Mesothelial cell of epicardium (in vitro differentiated cells): ENCODE measurements around the gene P2RY6. TPM values are rescaled to one million over a fixed set of nuclear protein-coding genes. Genes with fewer than 3 reads are reported as not detected.
A peak's percentile ranks its signal among the peaks of the same experiment; 100 is the strongest.

Experiments
- DNase-seq, 2 experiments: peaks; one replicate each; pipeline ENCODE4 v3.0.0; 2021; ENCODE audit warnings: low spot score in 2 of 2; ENCODE audit not compliant: unreplicated experiment in 2 of 2
- H3K27ac Mint-ChIP-seq: 2 replicates; pipeline ENCODE4 v1.8.0; 2021; ENCODE audit warnings: mixed read lengths
- H3K27me3 Mint-ChIP-seq: 2 replicates; pipeline ENCODE4 v1.8.0; 2021; ENCODE audit warnings: low read depth, mixed read lengths
- H3K36me3 Mint-ChIP-seq: 2 replicates; pipeline ENCODE4 v1.8.0; 2021; ENCODE audit warnings: mixed read lengths
- H3K4me1 Mint-ChIP-seq: 2 replicates; pipeline ENCODE4 v1.8.0; 2021; ENCODE audit warnings: mixed read lengths
- H3K4me3 Mint-ChIP-seq: 2 replicates; pipeline ENCODE4 v1.8.0; 2021; ENCODE audit warnings: mild to moderate bottlenecking, moderate library complexity, mixed read lengths
- H3K9me3 Mint-ChIP-seq: 2 replicates; pipeline ENCODE4 v1.8.0; 2021; ENCODE audit warnings: mixed read lengths
- CTCF ChIP-seq: fragments of 200-600 bp; sonication (generic); IDR thresholded peaks from one replicate; pipeline ENCODE4 v1.5.0; 2021; ENCODE audit warnings: antibody characterized with exemption; ENCODE audit not compliant: unreplicated experiment
- total RNA-seq: library from RNA; stranded (reverse); gene quantifications from 3 replicates; pipeline ENCODE4 v1.2.1, GENCODE V29; 2021

Gene P2RY6
- total RNA-seq, 1 donor from 2014 or later = 0.45 TPM

GRCh38 chr11:73321604-73322381, 49.7 kb downstream of the P2RY6 start:
- no peak for TF ChIP-seq CTCF
- Mint-ChIP-seq H3K4me3 (peak overlapping the region; percentile 44), H3K9me3 (no peaks in the 10 kb centered on the region), H3K36me3 (peaks cover 8% of the 10 kb centered on the region), H3K27ac (peak overlapping the region; percentile 96), H3K4me1 (peaks cover 67% of the 10 kb centered on the region), H3K27me3 (no peaks in the 10 kb centered on the region)
- peak; percentile 47 to 76 for DNase-seq

- H3K27ac Mint-ChIP-seq = peak overlapping the region; percentile 96
- no peak for DNase-seq
- no peak overlapping the region for H3K4me3 Mint-ChIP-seq
- H3K36me3 Mint-ChIP-seq = peaks cover 8% of the 10 kb centered on the region
- H3K4me1 Mint-ChIP-seq = peaks cover 66% of the 10 kb centered on the region
- TF ChIP-seq CTCF = no peak
- no peaks in the 10 kb centered on the region for H3K27me3 Mint-ChIP-seq
- H3K9me3 Mint-ChIP-seq = no peaks in the 10 kb centered on the region
These were observed 50.5 kb downstream of the P2RY6 start for GRCh38 chr11:73322382-73323306.

GRCh38 chr11:73323464-73323863, 51.3 kb downstream of the P2RY6 start:
- DNase-seq = peak; percentile 47 to 75
- Mint-ChIP-seq H3K9me3 (no peaks in the 10 kb centered on the region), H3K36me3 (peaks cover 7% of the 10 kb centered on the region), H3K27me3 (no peaks in the 10 kb centered on the region), H3K4me1 (peaks cover 73% of the 10 kb centered on the region), H3K4me3 (peak overlapping the region; percentile 3), H3K27ac (peak overlapping the region; percentile 96)
- no peak for TF ChIP-seq CTCF

DNA sequence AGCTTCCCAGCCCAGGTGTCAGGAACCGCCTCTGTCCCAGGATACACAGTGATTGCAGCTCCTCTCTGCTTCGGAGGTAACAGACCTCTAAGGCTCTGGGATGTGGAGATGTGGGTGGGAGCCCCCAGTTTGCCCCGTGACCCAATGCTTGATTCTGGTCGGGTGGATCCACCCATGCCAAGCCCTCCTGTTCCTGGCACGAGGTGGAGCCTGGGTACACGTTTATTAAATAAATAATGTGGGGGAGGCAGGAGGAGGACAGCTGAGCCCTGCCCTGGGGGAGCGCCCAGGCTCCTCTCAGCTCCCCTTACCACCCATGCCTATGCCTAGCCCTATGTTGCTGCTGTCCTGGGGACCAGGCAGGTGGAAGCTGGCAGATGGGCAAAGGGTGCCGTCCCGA, 52.0 kb downstream of the P2RY6 start:
- H3K36me3 Mint-ChIP-seq = peaks cover 6% of the 10 kb centered on the region
- H3K4me1 Mint-ChIP-seq = peaks cover 76% of the 10 kb centered on the region
- H3K4me3 Mint-ChIP-seq = peak overlapping the region; percentile 3
- H3K27me3 Mint-ChIP-seq = no peaks in the 10 kb centered on the region
- DNase-seq = no peak
- no peaks in the 10 kb centered on the region for H3K9me3 Mint-ChIP-seq
- peak overlapping the region; percentile 85 for H3K27ac Mint-ChIP-seq
- no peak for TF ChIP-seq CTCF

- no peak for DNase-seq
- Mint-ChIP-seq H3K9me3 (no peaks in the 10 kb centered on the region), H3K4me3 (no peak overlapping the region), H3K27ac (peak overlapping the region; percentile 85), H3K27me3 (no peaks in the 10 kb centered on the region), H3K36me3 (peaks cover 1% of the 10 kb centered on the region), H3K4me1 (peaks cover 74% of the 10 kb centered on the region)
- no peak for TF ChIP-seq CTCF
These were observed 52.5 kb downstream of the P2RY6 start for GRCh38 chr11:73324665-73325035.
